ENCODE results near the gene MYO9A.

MYO9A gene

DNA sequence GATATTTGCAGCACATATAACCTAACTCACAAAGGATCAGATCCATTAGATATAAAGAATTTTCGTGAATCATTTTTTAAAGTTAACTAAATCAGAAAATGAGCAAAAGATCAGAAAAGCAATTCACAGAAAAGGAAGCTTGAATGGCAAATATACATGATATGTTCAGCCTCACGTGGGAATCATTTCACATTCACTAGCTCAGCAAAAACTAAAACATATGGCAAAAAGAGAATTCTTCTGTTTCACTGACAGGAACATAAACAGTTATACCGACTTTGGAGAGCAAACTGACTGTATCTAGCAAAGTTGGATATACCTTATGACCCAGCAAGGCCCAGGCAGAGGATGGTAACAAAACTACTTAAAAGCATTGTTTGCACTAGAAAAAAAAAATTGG, 341.6 kb downstream of the MYO9A start:
- no peaks in the 10 kb centered on the region for H3K9me3 ChIP-seq (ENCODE audit: severe bottlenecking)
- H3K27ac ChIP-seq (ENCODE audit: poor library complexity, severe bottlenecking), result no peak overlapping the region

DNA sequence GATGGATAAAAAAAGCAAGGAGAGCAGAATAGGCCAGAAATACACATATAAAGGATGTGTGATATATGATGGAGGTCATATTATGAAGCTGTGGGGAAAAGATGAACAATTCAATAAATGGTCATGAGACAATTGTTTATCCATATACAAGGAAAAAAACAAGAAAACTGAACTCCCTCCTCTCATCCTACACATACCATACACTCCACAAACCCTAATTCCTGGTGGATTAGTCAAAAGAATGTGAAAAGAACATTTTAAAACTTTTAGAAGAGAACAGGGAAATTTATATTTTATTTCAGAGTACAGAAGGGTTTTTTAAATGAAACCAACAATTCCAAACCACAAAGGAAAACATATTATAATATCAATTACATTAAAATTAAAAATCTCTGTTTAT, 342.1 kb downstream of the MYO9A start:
- DNase-seq (ENCODE audit: low spot score) (no peak), ATAC-seq (ENCODE audit: low read depth) (no peak)
- Histone ChIP-seq H3K27ac (ENCODE audit: poor library complexity, severe bottlenecking) (no peak overlapping the region), H3K4me1 (ENCODE audit: insufficient read depth, poor library complexity, severe bottlenecking) (peaks cover 6% of the 10 kb centered on the region), H3K36me3 (ENCODE audit: low read depth) (peaks cover 43% of the 10 kb centered on the region), H3K9me3 (ENCODE audit: severe bottlenecking) (no peaks in the 10 kb centered on the region), H3K4me3 (ENCODE audit: severe bottlenecking) (no peak overlapping the region), H3K27me3 (ENCODE audit: insufficient read depth, poor library complexity, severe bottlenecking) (no peaks in the 10 kb centered on the region)
- TF ChIP-seq, protein P1, sequence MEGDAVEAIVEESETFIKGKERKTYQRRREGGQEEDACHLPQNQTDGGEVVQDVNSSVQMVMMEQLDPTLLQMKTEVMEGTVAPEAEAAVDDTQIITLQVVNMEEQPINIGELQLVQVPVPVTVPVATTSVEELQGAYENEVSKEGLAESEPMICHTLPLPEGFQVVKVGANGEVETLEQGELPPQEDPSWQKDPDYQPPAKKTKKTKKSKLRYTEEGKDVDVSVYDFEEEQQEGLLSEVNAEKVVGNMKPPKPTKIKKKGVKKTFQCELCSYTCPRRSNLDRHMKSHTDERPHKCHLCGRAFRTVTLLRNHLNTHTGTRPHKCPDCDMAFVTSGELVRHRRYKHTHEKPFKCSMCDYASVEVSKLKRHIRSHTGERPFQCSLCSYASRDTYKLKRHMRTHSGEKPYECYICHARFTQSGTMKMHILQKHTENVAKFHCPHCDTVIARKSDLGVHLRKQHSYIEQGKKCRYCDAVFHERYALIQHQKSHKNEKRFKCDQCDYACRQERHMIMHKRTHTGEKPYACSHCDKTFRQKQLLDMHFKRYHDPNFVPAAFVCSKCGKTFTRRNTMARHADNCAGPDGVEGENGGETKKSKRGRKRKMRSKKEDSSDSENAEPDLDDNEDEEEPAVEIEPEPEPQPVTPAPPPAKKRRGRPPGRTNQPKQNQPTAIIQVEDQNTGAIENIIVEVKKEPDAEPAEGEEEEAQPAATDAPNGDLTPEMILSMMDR (IDR thresholded peaks at IDR 0.05; ENCODE audit: poor library complexity, severe bottlenecking), result no peak

More for the DNA sequence above, 341.6 kb downstream of the MYO9A start:
- no peak overlapping the region for H3K4me3 ChIP-seq (ENCODE audit: severe bottlenecking)
- peaks cover 39% of the 10 kb centered on the region for H3K36me3 ChIP-seq (ENCODE audit: low read depth)
- no peak for ATAC-seq (ENCODE audit: low read depth)
- TF ChIP-seq, protein P1 (IDR thresholded peaks at IDR 0.05; ENCODE audit: poor library complexity, severe bottlenecking), result no peak
- no peaks in the 10 kb centered on the region for H3K27me3 ChIP-seq (ENCODE audit: insufficient read depth, poor library complexity, severe bottlenecking)
- H3K4me1 ChIP-seq (ENCODE audit: insufficient read depth, poor library complexity, severe bottlenecking), result peaks cover 6% of the 10 kb centered on the region
- no peak for DNase-seq (ENCODE audit: low spot score)

DNA sequence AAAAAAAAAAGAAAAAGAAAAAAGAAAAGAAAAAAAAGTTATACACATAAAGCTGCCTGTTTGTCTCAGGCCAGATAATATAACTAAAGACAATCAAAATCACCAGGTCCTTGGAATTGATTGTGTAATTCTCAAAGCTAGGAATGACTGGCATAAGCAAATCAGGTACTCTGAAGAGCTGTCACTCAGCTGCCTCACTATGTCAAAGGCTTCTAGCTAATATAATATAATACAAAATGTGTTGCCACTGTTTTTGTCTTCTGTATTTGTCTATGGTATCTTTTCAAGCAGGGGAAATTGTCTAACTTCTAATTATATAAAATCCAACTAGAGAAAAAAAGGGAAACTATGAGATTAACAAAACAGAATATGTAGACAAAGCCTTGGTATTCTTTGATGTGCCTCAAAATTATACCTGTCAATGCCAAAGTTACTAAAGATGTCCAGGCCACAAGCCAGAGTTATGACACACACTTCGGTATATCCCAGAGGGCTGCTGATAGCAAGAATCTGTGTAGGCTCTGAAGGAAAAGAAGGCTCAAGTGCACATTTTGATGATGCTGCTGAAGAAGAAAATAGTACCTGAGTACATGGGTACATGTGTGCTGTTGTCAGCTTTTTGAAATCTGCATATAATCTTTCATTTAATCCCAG, 344.6 kb downstream of the MYO9A start:
- H3K27ac ChIP-seq (ENCODE audit: poor library complexity, severe bottlenecking), result no peak overlapping the region
- H3K4me3 ChIP-seq (ENCODE audit: severe bottlenecking), result no peak overlapping the region
- no peaks in the 10 kb centered on the region for H3K27me3 ChIP-seq (ENCODE audit: insufficient read depth, poor library complexity, severe bottlenecking)
- H3K9me3 ChIP-seq (ENCODE audit: severe bottlenecking), result no peaks in the 10 kb centered on the region
- TF ChIP-seq, protein P1 (IDR thresholded peaks at IDR 0.05; ENCODE audit: poor library complexity, severe bottlenecking), result no peak
- H3K4me1 ChIP-seq (ENCODE audit: insufficient read depth, poor library complexity, severe bottlenecking), result no peaks in the 10 kb centered on the region
- peaks cover 51% of the 10 kb centered on the region for H3K36me3 ChIP-seq (ENCODE audit: low read depth)
- ATAC-seq (ENCODE audit: low read depth), result no peak
- DNase-seq (ENCODE audit: low spot score), result no peak
